Progenitor cell of endocrine pancreas (in vitro differentiated cells): ENCODE data around the gene SORCS2. TPM values are rescaled to one million over a fixed set of nuclear protein-coding genes. Genes with fewer than 3 reads are reported as not detected.

ENCODE experiments used
- DNase-seq: peaks from one replicate; pipeline ENCODE4 v3.0.0; 2021; ENCODE audit warnings: low spot score; ENCODE audit not compliant: unreplicated experiment
- H3K27ac Mint-ChIP-seq: 2 replicates; pipeline ENCODE4 v1.8.0; 2021; ENCODE audit warnings: mild to moderate bottlenecking, moderate library complexity, mixed read lengths
- H3K27me3 Mint-ChIP-seq: 2 replicates; pipeline ENCODE4 v1.8.0; 2021; ENCODE audit warnings: mixed read lengths
- H3K36me3 Mint-ChIP-seq: 2 replicates; pipeline ENCODE4 v1.8.0; 2022; ENCODE audit warnings: mixed read lengths; ENCODE audit not compliant: insufficient read depth
- H3K4me1 Mint-ChIP-seq: 2 replicates; pipeline ENCODE4 v1.8.0; 2021; ENCODE audit warnings: low read depth, mixed read lengths
- H3K4me3 Mint-ChIP-seq: 2 replicates; pipeline ENCODE4 v1.8.0; 2021; ENCODE audit warnings: low read depth, mild to moderate bottlenecking, moderate library complexity, mixed read lengths
- H3K9me3 Mint-ChIP-seq: 2 replicates; pipeline ENCODE4 v1.8.0; 2021; ENCODE audit warnings: low read depth, mixed read lengths
- CTCF ChIP-seq: fragments of 200-600 bp; sonication (generic); IDR thresholded peaks from one replicate; pipeline ENCODE4 v1.5.0; 2021; ENCODE audit warnings: antibody characterized with exemption, mild to moderate bottlenecking; ENCODE audit not compliant: unreplicated experiment
- total RNA-seq: library from RNA; stranded (reverse); gene quantifications from 2 replicates; pipeline ENCODE4 v1.2.1, GENCODE V29; 2021

SORCS2 gene
- total RNA-seq, 1 donor from 2014 or later: 2.2 TPM

- Mint-ChIP-seq H3K4me1 (peaks cover 6% of the 10 kb centered on the region), H3K27me3 (peaks cover 16% of the 10 kb centered on the region), H3K27ac (peak overlapping the region; percentile 57), H3K4me3 (no peak overlapping the region), H3K36me3 (no peaks in the 10 kb centered on the region), H3K9me3 (no peaks in the 10 kb centered on the region)
- no peak for TF ChIP-seq CTCF
- no peak for DNase-seq
Observed at GRCh38 chr4:7389719-7390118, 197.4 kb downstream of the SORCS2 start.

- Mint-ChIP-seq H3K27me3 (peaks cover 16% of the 10 kb centered on the region), H3K4me3 (no peak overlapping the region), H3K4me1 (peaks cover 9% of the 10 kb centered on the region), H3K9me3 (no peaks in the 10 kb centered on the region), H3K36me3 (no peaks in the 10 kb centered on the region), H3K27ac (no peak overlapping the region)
- DNase-seq: no peak
- no peak for TF ChIP-seq CTCF
Observed at GRCh38 chr4:7390336-7390735, 198.0 kb downstream of the SORCS2 start.

- no peak for TF ChIP-seq CTCF
- Mint-ChIP-seq H3K4me3 (no peak overlapping the region), H3K36me3 (no peaks in the 10 kb centered on the region), H3K27me3 (peaks cover 16% of the 10 kb centered on the region), H3K4me1 (peaks cover 9% of the 10 kb centered on the region), H3K27ac (no peak overlapping the region), H3K9me3 (no peaks in the 10 kb centered on the region)
- no peak for DNase-seq
Observed at GRCh38 chr4:7390906-7391636, 198.7 kb downstream of the SORCS2 start.

GRCh38 chr4:7391637-7392437 lies 199.5 kb downstream of the SORCS2 start:
- H3K36me3 Mint-ChIP-seq: no peaks in the 10 kb centered on the region
- no peak for DNase-seq

More at GRCh38 chr4:7391637-7392437, 199.5 kb downstream of the SORCS2 start:
- Mint-ChIP-seq H3K9me3 (no peaks in the 10 kb centered on the region), H3K27ac (no peak overlapping the region), H3K27me3 (peaks cover 21% of the 10 kb centered on the region), H3K4me3 (no peak overlapping the region), H3K4me1 (peaks cover 9% of the 10 kb centered on the region)
- TF ChIP-seq CTCF: no peak
